GM12874 (cell line): ENCODE results near the gene EEF2.

ENCODE experiments used
- TF ChIP-seq, protein P1 (sequence below): IDR thresholded peaks from 2 replicates; pipeline ENCODE4 v1.5.1; 2011; ENCODE audit warnings: low read depth, mild to moderate bottlenecking, control low read depth, low read length, moderate library complexity; ENCODE audit not compliant: insufficient read depth

The EEF2 gene

GRCh38 chr19:3954107-3954506 is 31.2 kb downstream of the EEF2 start:
- TF ChIP-seq, protein P1, sequence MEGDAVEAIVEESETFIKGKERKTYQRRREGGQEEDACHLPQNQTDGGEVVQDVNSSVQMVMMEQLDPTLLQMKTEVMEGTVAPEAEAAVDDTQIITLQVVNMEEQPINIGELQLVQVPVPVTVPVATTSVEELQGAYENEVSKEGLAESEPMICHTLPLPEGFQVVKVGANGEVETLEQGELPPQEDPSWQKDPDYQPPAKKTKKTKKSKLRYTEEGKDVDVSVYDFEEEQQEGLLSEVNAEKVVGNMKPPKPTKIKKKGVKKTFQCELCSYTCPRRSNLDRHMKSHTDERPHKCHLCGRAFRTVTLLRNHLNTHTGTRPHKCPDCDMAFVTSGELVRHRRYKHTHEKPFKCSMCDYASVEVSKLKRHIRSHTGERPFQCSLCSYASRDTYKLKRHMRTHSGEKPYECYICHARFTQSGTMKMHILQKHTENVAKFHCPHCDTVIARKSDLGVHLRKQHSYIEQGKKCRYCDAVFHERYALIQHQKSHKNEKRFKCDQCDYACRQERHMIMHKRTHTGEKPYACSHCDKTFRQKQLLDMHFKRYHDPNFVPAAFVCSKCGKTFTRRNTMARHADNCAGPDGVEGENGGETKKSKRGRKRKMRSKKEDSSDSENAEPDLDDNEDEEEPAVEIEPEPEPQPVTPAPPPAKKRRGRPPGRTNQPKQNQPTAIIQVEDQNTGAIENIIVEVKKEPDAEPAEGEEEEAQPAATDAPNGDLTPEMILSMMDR, result no peak

DNA sequence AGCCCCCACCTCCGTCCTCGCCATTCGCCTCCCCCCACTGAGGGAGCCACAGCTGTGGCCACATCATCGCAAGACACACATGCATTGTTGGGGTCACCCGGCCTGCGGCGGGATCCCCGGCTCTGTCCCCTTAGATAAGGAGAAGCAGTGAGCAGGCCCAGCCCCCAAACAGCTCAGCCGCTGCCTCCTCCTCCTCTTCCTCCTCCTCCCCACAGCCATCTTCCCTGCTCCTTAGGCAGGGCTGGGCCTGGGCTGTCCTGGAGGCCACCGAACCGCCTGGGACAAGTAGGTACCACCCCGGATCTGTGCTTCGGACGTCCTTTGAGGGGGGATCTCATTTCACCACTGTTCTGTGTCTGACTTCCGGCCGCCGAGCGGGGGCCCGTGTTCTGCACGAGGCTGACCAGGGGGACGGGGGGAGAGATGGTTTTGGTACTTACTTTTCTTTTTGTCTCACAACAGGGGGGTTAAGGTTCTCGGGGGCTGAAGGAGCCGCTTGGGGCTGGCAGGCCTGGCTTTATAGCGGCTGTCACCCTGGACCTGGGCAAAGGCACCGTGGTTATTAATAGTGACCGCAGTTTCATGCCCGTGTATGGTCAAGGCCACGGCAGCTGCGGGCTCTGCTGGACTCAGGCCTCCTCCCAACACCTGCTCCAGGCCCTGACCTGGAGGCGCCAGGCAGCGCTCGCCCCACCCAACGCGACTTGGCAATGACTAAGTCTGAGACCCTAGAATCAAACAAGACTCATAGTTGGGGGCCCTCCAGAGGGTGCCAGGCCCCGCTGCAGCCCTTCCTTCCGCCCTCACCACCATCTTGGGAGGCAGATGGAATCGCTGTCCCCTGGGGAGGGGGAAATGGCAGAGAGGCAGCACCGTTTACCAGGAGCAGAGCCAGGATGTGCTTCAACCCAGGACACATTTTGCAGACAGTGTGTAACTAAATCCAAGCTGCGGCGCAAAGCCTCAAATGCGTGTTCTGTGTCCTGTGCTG is 34.1 kb downstream of the EEF2 start:
- TF ChIP-seq, protein P1, result no peak

DNA sequence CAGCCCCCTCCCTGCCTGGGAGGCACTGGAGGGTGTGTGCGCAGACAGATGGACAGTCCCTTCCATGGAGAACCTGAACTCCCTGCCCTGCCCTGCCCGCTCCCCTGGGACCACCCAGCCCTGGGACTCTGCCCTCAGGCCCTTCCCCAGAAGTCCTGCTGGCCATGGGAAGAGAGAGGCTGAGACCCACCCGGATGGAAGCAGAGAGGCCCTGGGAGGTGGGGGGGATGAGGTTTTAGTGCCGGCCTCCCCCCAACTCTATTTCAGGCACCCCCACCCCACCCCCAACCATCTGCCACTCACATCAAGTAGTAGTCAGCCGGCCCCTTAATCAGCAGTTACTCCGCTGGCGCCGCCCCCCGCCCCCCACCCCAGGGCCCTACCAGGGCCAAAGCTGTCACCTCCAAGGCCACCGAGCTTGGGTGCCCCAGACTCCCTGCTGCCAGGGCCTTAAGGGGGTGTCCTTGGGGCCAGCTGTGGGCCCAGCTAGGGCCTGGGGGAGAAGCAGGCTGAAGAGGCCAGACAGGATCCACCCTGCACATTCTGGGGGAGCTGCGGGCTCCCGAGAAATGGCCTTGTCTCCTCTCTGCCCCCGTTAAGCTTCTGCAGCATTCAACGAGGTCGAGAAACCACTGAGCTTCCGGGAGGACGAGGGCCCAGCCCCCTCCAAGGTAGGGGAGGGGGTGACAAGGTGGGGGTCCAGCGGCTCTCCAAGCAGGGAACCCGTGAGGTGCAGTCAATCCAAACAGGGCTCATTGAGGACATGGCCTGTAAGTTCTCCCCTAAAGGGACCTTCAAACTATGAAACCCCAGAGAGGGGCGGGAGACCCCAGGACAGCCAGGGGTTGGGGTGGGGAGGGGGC is 35.0 kb downstream of the EEF2 start:
- TF ChIP-seq, protein P1, result no peak

GRCh38 chr19:3949294-3949693 is 36.0 kb downstream of the EEF2 start:
- TF ChIP-seq, protein P1, result no peak

- TF ChIP-seq, protein P1, result no peak
These were observed 39.4 kb downstream of the EEF2 start for GRCh38 chr19:3945838-3946237.

- TF ChIP-seq, protein P1, result no peak
These were observed 41.1 kb downstream of the EEF2 start for GRCh38 chr19:3944018-3944721.

GRCh38 chr19:3942790-3943409 is 42.4 kb downstream of the EEF2 start:
- TF ChIP-seq, protein P1, result no peak
